Activated naive CD4-positive, alpha-beta T cell treated with anti-CD3 and anti-CD28 coated beads for 36 hours (primary cell): ENCODE results near the gene HOXC11. TPM values are rescaled to one million over a fixed set of nuclear protein-coding genes. Genes with fewer than 3 reads are reported as not detected.

Experiments used
- CTCF ChIA-PET: fragments of 350-600 bp; sonication (Branson Sonifier 250); formaldehyde crosslinking; loops from one replicate; lab custom pipeline; 2021; ENCODE audit warnings: antibody characterized with exemption; lab: Charles Lee
- DNase-seq: peaks from one replicate; pipeline ENCODE4 v3.0.0-alpha.2; 2020
- H3K27ac Mint-ChIP-seq: one replicate; pipeline ENCODE4 v1.8.0; 2021; ENCODE audit warnings: mild to moderate bottlenecking, mixed read lengths
- H3K27me3 Mint-ChIP-seq: one replicate; pipeline ENCODE4 v1.8.0; 2021; ENCODE audit warnings: low read depth, mixed read lengths
- H3K36me3 Mint-ChIP-seq: one replicate; pipeline ENCODE4 v1.8.0; 2021; ENCODE audit warnings: low read depth, mixed read lengths
- H3K4me1 Mint-ChIP-seq: one replicate; pipeline ENCODE4 v1.8.0; 2021; ENCODE audit warnings: low read depth, mixed read lengths
- H3K4me3 Mint-ChIP-seq: one replicate; pipeline ENCODE4 v1.8.0; 2021; ENCODE audit warnings: mild to moderate bottlenecking, moderate library complexity, mixed read lengths
- H3K9me3 Mint-ChIP-seq: one replicate; pipeline ENCODE4 v1.8.0; 2021; ENCODE audit warnings: mixed read lengths
- intact Hi-C: fragments of 100-400 bp; cut with micrococcal nuclease; formaldehyde crosslinking; loops from one replicate; pipeline ENCODE4 v1.15.1; 2023
- total RNA-seq, 2 experiments: library from RNA; stranded (reverse); gene quantifications; one replicate each; pipeline ENCODE4 v1.2.3, GENCODE V29; 2021

Gene HOXC11
- total RNA-seq, 2 experiments from 2014 or later: not detected

GRCh38 chr12:53948650-53949593 is 24.0 kb upstream of the HOXC11 start:
- Mint-ChIP-seq H3K27me3 (peaks cover 89% of the 10 kb centered on the region), H3K4me3 (no peak overlapping the region), H3K36me3 (no peaks in the 10 kb centered on the region), H3K27ac (no peak overlapping the region), H3K9me3 (no peaks in the 10 kb centered on the region), H3K4me1 (peaks cover 21% of the 10 kb centered on the region)
- CTCF ChIA-PET: no interaction called here
- DNase-seq: no peak
- intact Hi-C loops: loop anchor here (10.0 kb wide), 1 partner anchor 254 kb away; no protein-coding TSS in a partner anchor

- Mint-ChIP-seq H3K4me1 (peaks cover 27% of the 10 kb centered on the region), H3K36me3 (no peaks in the 10 kb centered on the region), H3K27ac (no peak overlapping the region), H3K9me3 (no peaks in the 10 kb centered on the region), H3K4me3 (no peak overlapping the region), H3K27me3 (peaks cover 87% of the 10 kb centered on the region)
- CTCF ChIA-PET: interaction anchor here (0.6 kb wide), 1 partner anchor 51 kb away, joined by 3 read pairs; no protein-coding TSS in a partner anchor
- no peak for DNase-seq
- intact Hi-C loops: loop anchor here (5.0 to 10.0 kb wide), 3 partner anchors 37 to 255 kb away; partner anchors contain the start of genes HOXC10 and HOXC4
Measured at GRCh38 chr12:53949631-53950436, 23.1 kb upstream of the HOXC11 start.

GRCh38 chr12:53950437-53950773 is 22.5 kb upstream of the HOXC11 start:
- intact Hi-C loops: loop anchor here (5.0 kb wide), 2 partner anchors 37 to 102 kb away; partner anchors contain the start of genes HOXC10 and HOXC4
- Mint-ChIP-seq H3K27me3 (peaks cover 83% of the 10 kb centered on the region), H3K27ac (no peak overlapping the region), H3K4me1 (peaks cover 25% of the 10 kb centered on the region), H3K9me3 (no peaks in the 10 kb centered on the region), H3K4me3 (no peak overlapping the region), H3K36me3 (no peaks in the 10 kb centered on the region)
- CTCF ChIA-PET: interaction anchor here (0.6 kb wide), 1 partner anchor 50 kb away, joined by 3 read pairs; no protein-coding TSS in a partner anchor
- DNase-seq: no peak

- no peaks in the 10 kb centered on the region for H3K9me3 Mint-ChIP-seq
- intact Hi-C loops: loop anchor here (5.0 kb wide), 2 partner anchors 36 to 101 kb away; partner anchors contain the start of genes HOXC10 and HOXC4
- peaks cover 83% of the 10 kb centered on the region for H3K27me3 Mint-ChIP-seq
- CTCF ChIA-PET: interaction anchor here (0.7 kb wide), 1 partner anchor 58 kb away, joined by 3 read pairs; the partner anchor contains the start of gene HOXC8
- H3K4me1 Mint-ChIP-seq: peaks cover 28% of the 10 kb centered on the region
- H3K4me3 Mint-ChIP-seq: peak overlapping the region; percentile 21
- H3K36me3 Mint-ChIP-seq: no peaks in the 10 kb centered on the region
- no peak overlapping the region for H3K27ac Mint-ChIP-seq
- no peak for DNase-seq
Measured at GRCh38 chr12:53950789-53951576, 21.9 kb upstream of the HOXC11 start.

GRCh38 chr12:53951577-53952334 is 21.2 kb upstream of the HOXC11 start:
- Mint-ChIP-seq H3K9me3 (no peaks in the 10 kb centered on the region), H3K27ac (no peak overlapping the region), H3K4me3 (peak overlapping the region; percentile 21), H3K27me3 (peaks cover 83% of the 10 kb centered on the region), H3K36me3 (no peaks in the 10 kb centered on the region), H3K4me1 (peaks cover 35% of the 10 kb centered on the region)
- no peak for DNase-seq
- CTCF ChIA-PET: interaction anchor here (0.7 kb wide), 1 partner anchor 57 kb away, joined by 3 read pairs; the partner anchor contains the start of gene HOXC8
- intact Hi-C loops: loop anchor here (5.0 kb wide), 2 partner anchors 36 to 101 kb away; partner anchors contain the start of genes HOXC10 and HOXC4

GRCh38 chr12:53952335-53952694 is 20.6 kb upstream of the HOXC11 start:
- DNase-seq: no peak
- Mint-ChIP-seq H3K36me3 (no peaks in the 10 kb centered on the region), H3K27me3 (peaks cover 87% of the 10 kb centered on the region), H3K4me1 (peaks cover 40% of the 10 kb centered on the region), H3K4me3 (no peak overlapping the region), H3K27ac (no peak overlapping the region), H3K9me3 (no peaks in the 10 kb centered on the region)
- CTCF ChIA-PET: interaction anchor here (0.6 kb wide), 1 partner anchor 1470 kb away, joined by 3 read pairs; no protein-coding TSS in a partner anchor
- intact Hi-C loops: loop anchor here (5.0 kb wide), 2 partner anchors 35 to 100 kb away; partner anchors contain the start of genes HOXC10 and HOXC4

GRCh38 chr12:53952871-53953734 is 19.8 kb upstream of the HOXC11 start:
- no peaks in the 10 kb centered on the region for H3K9me3 Mint-ChIP-seq
- no peaks in the 10 kb centered on the region for H3K36me3 Mint-ChIP-seq
- DNase-seq: no peak
- no peak overlapping the region for H3K4me3 Mint-ChIP-seq
- no peak overlapping the region for H3K27ac Mint-ChIP-seq
- peaks cover 40% of the 10 kb centered on the region for H3K4me1 Mint-ChIP-seq
- intact Hi-C loops: loop anchor here (5.0 kb wide), 2 partner anchors 34 to 99 kb away; partner anchors contain the start of genes HOXC10 and HOXC4
- CTCF ChIA-PET: interaction anchor here (0.6 kb wide), 1 partner anchor 1469 kb away, joined by 3 read pairs; no protein-coding TSS in a partner anchor
- H3K27me3 Mint-ChIP-seq: peaks cover 91% of the 10 kb centered on the region

- intact Hi-C loops: loop anchor here (5.0 kb wide), 2 partner anchors 33 to 98 kb away; partner anchors contain the start of genes HOXC10 and HOXC4
- no peak overlapping the region for H3K27ac Mint-ChIP-seq
Measured at GRCh38 chr12:53953831-53954693, 18.9 kb upstream of the HOXC11 start.

GRCh38 chr12:53954694-53955035 is 18.3 kb upstream of the HOXC11 start, which contains the start of gene HOXC12:
TSS of gene HOXC12 (plus strand) at chr12:53954903. CDS start at chr12:53954930, 27 bp downstream.
- CTCF ChIA-PET: interaction anchor here (1.2 kb wide), 1 partner anchor 21 kb away, joined by 3 read pairs; no protein-coding TSS in a partner anchor
- intact Hi-C loops: loop anchor here (5.0 kb wide), 3 partner anchors 33 to 98 kb away; partner anchors contain the start of genes HOXC10 and HOXC4
- no peak for DNase-seq
- no peak within 1 kb of the TSS for H3K4me3 Mint-ChIP-seq
- peaks cover 88% of the 10 kb centered on the region for H3K27me3 Mint-ChIP-seq
- H3K27ac Mint-ChIP-seq: no peak within 1 kb of the TSS
- no peaks in the 10 kb centered on the region for H3K36me3 Mint-ChIP-seq
- H3K4me1 Mint-ChIP-seq: peaks cover 40% of the 10 kb centered on the region
- no peaks in the 10 kb centered on the region for H3K9me3 Mint-ChIP-seq

More at GRCh38 chr12:53953831-53954693, 18.9 kb upstream of the HOXC11 start:
- Mint-ChIP-seq H3K4me3 (no peak overlapping the region), H3K36me3 (no peaks in the 10 kb centered on the region), H3K9me3 (no peaks in the 10 kb centered on the region), H3K27me3 (peaks cover 88% of the 10 kb centered on the region), H3K4me1 (peaks cover 40% of the 10 kb centered on the region)
- no peak for DNase-seq
- CTCF ChIA-PET: interaction anchor here (0.6 to 1.2 kb wide), 2 partner anchors 20 to 23 kb away, joined by 3 to 4 read pairs; no protein-coding TSS in a partner anchor
